Neural progenitor cell (in vitro differentiated cells): Measurements from ENCODE around the gene ID1. TPM values are rescaled to one million over a fixed set of nuclear protein-coding genes. Genes with fewer than 3 reads are reported as not detected.
A peak's percentile ranks its signal among the peaks of the same experiment; 100 is the strongest.
"Not testable (repeated sequence)": the region's sequence is repeated elsewhere in the genome, so short reads cannot be mapped to it uniquely, and the experiment has no call there.

Source experiments
- DNase-seq: peaks from one replicate; pipeline ENCODE4 v3.0.0-alpha.2; 2016; ENCODE audit warnings: low spot score
- H2AFZ ChIP-seq: fragments of 200-600 bp; sonication (generic); replicated peaks from 2 replicates; pipeline ENCODE4 v1.6.1; 2016; ENCODE audit warnings: antibody characterized with exemption
- H3F3A ChIP-seq: fragments of 200-600 bp; sonication (generic); 2 replicates; pipeline ENCODE4 v1.6.1; 2016; ENCODE audit warnings: antibody characterized with exemption, low read depth
- H3K27ac ChIP-seq: fragments of 200-600 bp; sonication (generic); 2 replicates; pipeline ENCODE4 v1.5.1; 2016; ENCODE audit warnings: mild to moderate bottlenecking
- H3K27me3 ChIP-seq: fragments of 200-600 bp; sonication (generic); 2 replicates; pipeline ENCODE4 v1.6.1; 2016; ENCODE audit warnings: mild to moderate bottlenecking, moderate library complexity
- H3K36me3 ChIP-seq: fragments of 200-600 bp; sonication (generic); 2 replicates; pipeline ENCODE4 v1.5.1; 2016
- H3K4me1 ChIP-seq: fragments of 200-600 bp; sonication (generic); 2 replicates; pipeline ENCODE4 v1.6.1; 2016; ENCODE audit warnings: mixed run types
- H3K4me2 ChIP-seq: fragments of 200-600 bp; sonication (generic); 2 replicates; pipeline ENCODE4 v1.6.1; 2016
- H3K4me3 ChIP-seq: fragments of 200-600 bp; sonication (generic); 2 replicates; pipeline ENCODE4 v1.5.1; 2016
- H3K79me2 ChIP-seq: fragments of 200-600 bp; sonication (generic); 2 replicates; pipeline ENCODE4 v1.6.1; 2016; ENCODE audit warnings: low read depth
- H3K9ac ChIP-seq: fragments of 200-600 bp; sonication (generic); 2 replicates; pipeline ENCODE4 v1.6.1; 2016
- H3K9me3 ChIP-seq: fragments of 200-600 bp; sonication (generic); 2 replicates; pipeline ENCODE4 v1.5.1; 2016; ENCODE audit warnings: low read depth
- H4K20me1 ChIP-seq: fragments of 200-600 bp; sonication (generic); 2 replicates; pipeline ENCODE4 v1.6.1; 2016; ENCODE audit warnings: low read depth
- H3K27ac Mint-ChIP-seq: 3 replicates; pipeline ENCODE4 v1.8.0; 2021; ENCODE audit warnings: mixed read lengths
- H3K27me3 Mint-ChIP-seq: 2 replicates; pipeline ENCODE4 v1.8.0; 2022; ENCODE audit warnings: low read depth, mild to moderate bottlenecking, inconsistent platforms, moderate library complexity, mixed read lengths; ENCODE audit not compliant: insufficient read depth
- H3K36me3 Mint-ChIP-seq: 3 replicates; pipeline ENCODE4 v1.8.0; 2021; ENCODE audit warnings: mixed read lengths
- H3K4me1 Mint-ChIP-seq: 3 replicates; pipeline ENCODE4 v1.8.0; 2021; ENCODE audit warnings: mixed read lengths
- H3K4me3 Mint-ChIP-seq: 3 replicates; pipeline ENCODE4 v1.8.0; 2021; ENCODE audit warnings: mild to moderate bottlenecking, moderate library complexity, mixed read lengths
- H3K9me3 Mint-ChIP-seq: 3 replicates; pipeline ENCODE4 v1.8.0; 2020; ENCODE audit warnings: mixed read lengths
- EZH2 ChIP-seq: fragments of 200-600 bp; sonication (generic); IDR thresholded peaks from 2 replicates; pipeline ENCODE4 v1.6.1; 2017; ENCODE audit warnings: antibody characterized with exemption, mild to moderate bottlenecking, moderate library complexity
- EZH2phosphoT487 ChIP-seq: fragments of 200-600 bp; sonication (generic); IDR thresholded peaks from 2 replicates; pipeline ENCODE4 v1.6.1; 2017; ENCODE audit warnings: antibody characterized with exemption
- total RNA-seq: library from RNA; depleted of rRNA; stranded (reverse); fragments of >200 nt; gene quantifications from 2 replicates; pipeline ENCODE4 v1.2.3, GENCODE V29; 2015; ENCODE audit warnings: low replicate concordance
- TF ChIP-seq, protein P1 (sequence below): fragments of 200-600 bp; sonication (generic); IDR thresholded peaks from 2 replicates; pipeline ENCODE4 v1.5.1; 2017; ENCODE audit warnings: antibody characterized with exemption, mild to moderate bottlenecking

The ID1 gene
- total RNA-seq, 1 donor from 2014 or later, result 80.8 TPM

DNA sequence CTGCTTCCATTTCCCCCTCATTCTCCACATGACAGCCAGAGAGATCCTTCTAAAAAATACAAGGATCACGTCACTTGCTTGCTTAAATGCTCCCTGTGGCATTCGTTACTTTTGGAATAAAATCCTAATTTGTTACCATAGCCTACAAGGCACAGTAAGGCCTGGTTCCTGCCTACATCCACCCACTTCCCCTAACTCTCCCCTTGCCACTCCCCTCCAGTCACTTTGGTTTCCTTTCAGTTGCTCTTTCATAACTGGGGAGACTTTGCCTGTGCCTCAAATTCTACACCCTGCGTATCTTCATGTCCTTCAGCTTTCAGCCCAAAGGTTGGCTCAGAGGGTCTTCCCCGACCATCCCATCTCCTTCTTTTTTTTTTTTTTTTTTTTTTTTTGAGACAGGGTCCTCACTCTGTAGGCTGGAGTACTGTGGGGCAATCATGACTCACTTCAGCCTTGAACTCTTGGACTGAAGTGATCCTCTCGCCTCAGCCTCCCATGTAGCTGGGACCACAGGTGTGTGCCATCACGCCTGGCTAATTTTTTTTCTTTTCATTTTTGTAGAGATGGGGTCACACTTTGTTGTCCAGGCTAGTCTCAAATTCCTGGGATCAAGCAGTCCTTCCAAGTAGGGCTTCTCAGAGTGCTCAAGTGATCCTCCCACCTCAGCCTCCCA is 12.5 kb downstream of the ID1 start:
- Histone ChIP-seq H4K20me1 (no peaks in the 10 kb centered on the region), H3F3A (peaks cover 6% of the 10 kb centered on the region), H3K4me1 (no peaks in the 10 kb centered on the region), H3K9ac (no peak overlapping the region), H3K4me2 (no peak overlapping the region), H3K27ac (no peak overlapping the region), H3K9me3 (no peaks in the 10 kb centered on the region), H3K27me3 (no peaks in the 10 kb centered on the region), H3K36me3 (no peaks in the 10 kb centered on the region), H2AFZ (no peak overlapping the region), H3K4me3 (no peak overlapping the region), H3K79me2 (no peaks in the 10 kb centered on the region)
- no peaks in the 10 kb centered on the region for H3K36me3 Mint-ChIP-seq
- peaks cover 6% of the 10 kb centered on the region for H3K27me3 Mint-ChIP-seq
- H3K9me3 Mint-ChIP-seq, result no peaks in the 10 kb centered on the region
- H3K4me1 Mint-ChIP-seq, result peaks cover 7% of the 10 kb centered on the region
- no peak overlapping the region for H3K27ac Mint-ChIP-seq
- no peak for DNase-seq
- no peak for TF ChIP-seq EZH2phosphoT487
- no peak overlapping the region for H3K4me3 Mint-ChIP-seq

DNA sequence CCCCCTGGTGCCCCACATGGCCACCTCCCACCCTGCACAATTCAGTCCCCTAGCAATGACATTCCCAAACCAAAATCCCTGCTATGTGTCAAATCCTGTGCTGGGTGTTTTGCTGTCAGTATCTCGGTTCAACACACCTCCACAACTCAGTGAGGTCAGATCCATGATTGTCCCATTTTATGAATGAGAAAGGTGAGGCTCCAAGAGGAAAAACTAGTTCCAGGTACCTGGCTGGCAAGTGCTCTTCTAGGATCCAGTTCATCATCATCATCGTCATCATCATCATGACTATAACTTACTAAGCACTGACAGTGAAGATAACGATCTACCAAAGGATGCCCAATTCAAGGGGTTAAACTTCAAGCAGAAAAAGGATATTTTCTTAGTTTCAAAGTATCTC is 15.2 kb downstream of the ID1 start:
- no peaks in the 10 kb centered on the region for H3K9me3 Mint-ChIP-seq
- H3K36me3 Mint-ChIP-seq, result no peaks in the 10 kb centered on the region
- Histone ChIP-seq H3K79me2 (no peaks in the 10 kb centered on the region), H3K27ac (no peak overlapping the region), H3F3A (no peaks in the 10 kb centered on the region), H3K4me1 (no peaks in the 10 kb centered on the region), H3K9me3 (no peaks in the 10 kb centered on the region), H3K4me3 (no peak overlapping the region), H3K4me2 (no peak overlapping the region), H4K20me1 (no peaks in the 10 kb centered on the region), H3K27me3 (no peaks in the 10 kb centered on the region), H2AFZ (no peak overlapping the region), H3K9ac (no peak overlapping the region), H3K36me3 (no peaks in the 10 kb centered on the region)
- TF ChIP-seq, protein P1, sequence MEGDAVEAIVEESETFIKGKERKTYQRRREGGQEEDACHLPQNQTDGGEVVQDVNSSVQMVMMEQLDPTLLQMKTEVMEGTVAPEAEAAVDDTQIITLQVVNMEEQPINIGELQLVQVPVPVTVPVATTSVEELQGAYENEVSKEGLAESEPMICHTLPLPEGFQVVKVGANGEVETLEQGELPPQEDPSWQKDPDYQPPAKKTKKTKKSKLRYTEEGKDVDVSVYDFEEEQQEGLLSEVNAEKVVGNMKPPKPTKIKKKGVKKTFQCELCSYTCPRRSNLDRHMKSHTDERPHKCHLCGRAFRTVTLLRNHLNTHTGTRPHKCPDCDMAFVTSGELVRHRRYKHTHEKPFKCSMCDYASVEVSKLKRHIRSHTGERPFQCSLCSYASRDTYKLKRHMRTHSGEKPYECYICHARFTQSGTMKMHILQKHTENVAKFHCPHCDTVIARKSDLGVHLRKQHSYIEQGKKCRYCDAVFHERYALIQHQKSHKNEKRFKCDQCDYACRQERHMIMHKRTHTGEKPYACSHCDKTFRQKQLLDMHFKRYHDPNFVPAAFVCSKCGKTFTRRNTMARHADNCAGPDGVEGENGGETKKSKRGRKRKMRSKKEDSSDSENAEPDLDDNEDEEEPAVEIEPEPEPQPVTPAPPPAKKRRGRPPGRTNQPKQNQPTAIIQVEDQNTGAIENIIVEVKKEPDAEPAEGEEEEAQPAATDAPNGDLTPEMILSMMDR, result no peak
- no peak for TF ChIP-seq EZH2phosphoT487
- TF ChIP-seq EZH2, result no peak
- H3K4me3 Mint-ChIP-seq, result no peak overlapping the region
- no peak for DNase-seq
- peak overlapping the region; percentile 14 for H3K27ac Mint-ChIP-seq
- peaks cover 6% of the 10 kb centered on the region for H3K27me3 Mint-ChIP-seq
- peaks cover 5% of the 10 kb centered on the region for H3K4me1 Mint-ChIP-seq

GRCh38 chr20:31623123-31623505 is 18.0 kb downstream of the ID1 start:
- not testable (repeated sequence) for H3K9ac ChIP-seq, H3K9me3 Mint-ChIP-seq, H3K4me2 ChIP-seq, H3F3A ChIP-seq, H2AFZ ChIP-seq, H3K4me1 Mint-ChIP-seq, H4K20me1 ChIP-seq, H3K9me3 ChIP-seq, DNase-seq, H3K4me3 Mint-ChIP-seq, H3K36me3 ChIP-seq, H3K27ac ChIP-seq, H3K27ac Mint-ChIP-seq, H3K4me3 ChIP-seq, H3K27me3 Mint-ChIP-seq, H3K27me3 ChIP-seq, H3K36me3 Mint-ChIP-seq, H3K79me2 ChIP-seq, H3K4me1 ChIP-seq

DNA sequence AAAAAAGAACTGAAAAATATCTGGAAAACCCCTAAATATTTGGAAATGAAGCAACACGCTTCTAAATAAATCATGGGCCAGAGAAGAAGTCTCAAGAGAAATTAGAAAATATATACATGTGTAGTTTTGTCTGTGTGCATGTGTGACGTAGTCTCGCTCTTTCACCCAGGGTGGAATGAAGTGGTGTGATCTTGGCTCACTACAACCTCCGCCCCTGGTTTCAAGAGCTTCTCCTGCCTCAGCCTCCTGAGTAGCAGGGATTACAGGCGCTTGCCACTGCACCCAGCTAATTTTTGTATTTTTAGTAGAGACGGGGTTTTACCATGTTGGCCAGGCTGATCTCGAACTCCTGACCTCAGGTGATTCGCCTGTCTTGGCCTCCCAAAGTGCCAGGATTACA is 21.4 kb downstream of the ID1 start:
- not testable (repeated sequence) for H3K4me3 ChIP-seq, H3K36me3 Mint-ChIP-seq, DNase-seq, H3K4me2 ChIP-seq, H3K4me1 ChIP-seq, H3K27me3 Mint-ChIP-seq, H3K4me1 Mint-ChIP-seq, H3K9me3 Mint-ChIP-seq, H3K79me2 ChIP-seq, H4K20me1 ChIP-seq, H2AFZ ChIP-seq, H3K36me3 ChIP-seq, H3K4me3 Mint-ChIP-seq, H3K27me3 ChIP-seq, H3K9me3 ChIP-seq, H3F3A ChIP-seq, H3K27ac Mint-ChIP-seq, H3K27ac ChIP-seq, H3K9ac ChIP-seq

- H3F3A ChIP-seq, H3K4me3 Mint-ChIP-seq, H3K27me3 ChIP-seq, H3K4me3 ChIP-seq, DNase-seq, H3K9me3 Mint-ChIP-seq, H3K36me3 Mint-ChIP-seq, H4K20me1 ChIP-seq, H3K27ac ChIP-seq, H3K79me2 ChIP-seq, H3K9me3 ChIP-seq, H3K4me1 ChIP-seq, H3K4me2 ChIP-seq, H3K27me3 Mint-ChIP-seq, H3K4me1 Mint-ChIP-seq, H3K36me3 ChIP-seq, H2AFZ ChIP-seq, H3K27ac Mint-ChIP-seq, H3K9ac ChIP-seq: not testable (repeated sequence)
These were observed 23.0 kb downstream of the ID1 start for GRCh38 chr20:31628057-31628456.
